ENCODE results near the gene RIC8B.

The RIC8B gene

DNA sequence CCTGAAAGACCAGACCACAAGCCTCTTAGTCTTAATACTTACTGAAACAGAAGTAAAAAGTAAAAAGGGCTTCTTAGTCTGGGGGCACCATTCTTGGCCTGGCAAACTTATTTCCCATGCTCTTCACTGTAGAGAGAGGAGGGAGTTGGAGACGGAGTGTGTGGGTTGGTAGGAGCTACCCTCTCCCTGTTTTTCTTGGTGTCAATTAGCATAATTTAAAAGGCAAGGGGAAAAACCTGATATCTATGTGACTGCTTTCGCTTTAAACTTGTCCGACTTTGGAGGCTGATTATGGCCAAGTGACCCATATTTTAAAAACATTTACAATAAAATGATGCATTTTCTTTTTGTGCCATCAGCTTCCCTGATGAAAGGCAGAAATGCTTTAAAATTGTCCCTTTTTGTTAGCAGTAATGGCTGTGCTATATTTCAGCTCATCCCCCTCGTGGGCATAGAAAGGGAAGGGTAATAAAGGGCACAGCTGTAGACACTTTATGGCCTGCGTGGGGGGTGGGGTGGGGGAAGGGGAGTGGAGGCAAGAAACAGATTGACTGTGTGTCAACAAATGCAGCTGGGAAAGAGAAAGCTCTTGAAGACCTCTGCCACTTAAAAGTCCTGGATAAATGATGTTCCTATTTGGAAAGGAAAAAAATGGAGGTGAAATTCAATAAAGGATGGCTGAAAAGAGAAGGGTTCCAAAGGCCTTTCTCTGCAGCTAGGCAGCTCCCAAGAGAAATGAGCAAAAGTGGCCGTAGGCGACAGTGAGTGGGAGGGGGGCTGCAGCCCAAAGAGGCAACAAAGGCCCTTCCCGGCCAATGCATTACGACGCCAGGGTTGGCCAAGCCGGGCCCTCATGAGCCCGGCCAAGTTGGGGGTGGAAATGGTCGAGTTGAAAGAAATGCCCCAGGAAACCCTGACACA is 123.8 kb downstream of the RIC8B start:
- no peak overlapping the region for H2AFZ ChIP-seq (ENCODE audit: low read length)
- no peaks in the 10 kb centered on the region for H3K9me3 ChIP-seq (ENCODE audit: low read length)
- H3K79me2 ChIP-seq (ENCODE audit: insufficient read depth, low read length): no peaks in the 10 kb centered on the region
- H3K9me2 ChIP-seq (ENCODE audit: low read depth, low read length): no peaks in the 10 kb centered on the region
- no peaks in the 10 kb centered on the region for H3K4me1 ChIP-seq (ENCODE audit: insufficient read depth, low read length, severe bottlenecking)
- H3K36me3 ChIP-seq (ENCODE audit: insufficient read depth, low read length): no peaks in the 10 kb centered on the region
- TF ChIP-seq, protein P1, sequence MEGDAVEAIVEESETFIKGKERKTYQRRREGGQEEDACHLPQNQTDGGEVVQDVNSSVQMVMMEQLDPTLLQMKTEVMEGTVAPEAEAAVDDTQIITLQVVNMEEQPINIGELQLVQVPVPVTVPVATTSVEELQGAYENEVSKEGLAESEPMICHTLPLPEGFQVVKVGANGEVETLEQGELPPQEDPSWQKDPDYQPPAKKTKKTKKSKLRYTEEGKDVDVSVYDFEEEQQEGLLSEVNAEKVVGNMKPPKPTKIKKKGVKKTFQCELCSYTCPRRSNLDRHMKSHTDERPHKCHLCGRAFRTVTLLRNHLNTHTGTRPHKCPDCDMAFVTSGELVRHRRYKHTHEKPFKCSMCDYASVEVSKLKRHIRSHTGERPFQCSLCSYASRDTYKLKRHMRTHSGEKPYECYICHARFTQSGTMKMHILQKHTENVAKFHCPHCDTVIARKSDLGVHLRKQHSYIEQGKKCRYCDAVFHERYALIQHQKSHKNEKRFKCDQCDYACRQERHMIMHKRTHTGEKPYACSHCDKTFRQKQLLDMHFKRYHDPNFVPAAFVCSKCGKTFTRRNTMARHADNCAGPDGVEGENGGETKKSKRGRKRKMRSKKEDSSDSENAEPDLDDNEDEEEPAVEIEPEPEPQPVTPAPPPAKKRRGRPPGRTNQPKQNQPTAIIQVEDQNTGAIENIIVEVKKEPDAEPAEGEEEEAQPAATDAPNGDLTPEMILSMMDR (IDR thresholded peaks at IDR 0.05; ENCODE audit: low read length): no peak
- TF ChIP-seq EZH2 (IDR thresholded peaks at IDR 0.05; ENCODE audit: borderline replicate concordance, low read length): no peak
- no peaks in the 10 kb centered on the region for H3F3A ChIP-seq (ENCODE audit: insufficient read depth, low read length)
- no peak overlapping the region for H3K4me2 ChIP-seq (ENCODE audit: low read length)
- H3K9ac ChIP-seq (ENCODE audit: low read length): no peak overlapping the region
- no peak overlapping the region for H3K27ac ChIP-seq (ENCODE audit: low read depth, low read length, poor library complexity, severe bottlenecking)
- H4K20me1 ChIP-seq (ENCODE audit: insufficient read depth, low read length): no peaks in the 10 kb centered on the region
- no peaks in the 10 kb centered on the region for H3K27me3 ChIP-seq (ENCODE audit: insufficient read depth, low read length)
- no peak overlapping the region for H3K4me3 ChIP-seq (ENCODE audit: low read depth, low read length, poor library complexity, severe bottlenecking)

DNA sequence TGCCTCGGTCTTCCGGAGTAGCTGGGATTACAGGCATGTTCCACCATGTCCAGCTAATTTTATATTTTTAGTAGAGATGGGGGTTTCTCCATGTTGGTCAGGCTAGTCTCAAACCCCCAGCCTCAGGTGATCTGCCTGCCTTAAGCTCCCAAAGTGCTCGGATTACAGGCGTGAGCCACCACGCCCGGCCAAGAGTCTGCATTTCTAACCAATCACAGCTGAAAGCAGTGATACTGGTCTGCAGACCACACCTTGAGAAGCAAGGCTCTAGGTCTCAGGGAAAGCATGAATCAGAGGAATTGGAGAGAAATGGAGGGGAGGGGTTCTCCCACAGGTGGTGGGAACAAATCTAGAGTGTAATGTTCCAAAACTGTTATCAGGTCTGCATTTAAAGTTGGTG is 126.1 kb downstream of the RIC8B start:
- Histone ChIP-seq H3K4me2 (ENCODE audit: low read length) (no peak overlapping the region), H3K36me3 (ENCODE audit: insufficient read depth, low read length) (no peaks in the 10 kb centered on the region), H3K79me2 (ENCODE audit: insufficient read depth, low read length) (no peaks in the 10 kb centered on the region), H3K27me3 (ENCODE audit: insufficient read depth, low read length) (no peaks in the 10 kb centered on the region), H3K9me2 (ENCODE audit: low read depth, low read length) (no peaks in the 10 kb centered on the region), H3K9me3 (ENCODE audit: low read length) (no peaks in the 10 kb centered on the region), H4K20me1 (ENCODE audit: insufficient read depth, low read length) (no peaks in the 10 kb centered on the region), H3K9ac (ENCODE audit: low read length) (no peak overlapping the region), H3K4me3 (ENCODE audit: low read depth, low read length, poor library complexity, severe bottlenecking) (no peak overlapping the region), H3K4me1 (ENCODE audit: insufficient read depth, low read length, severe bottlenecking) (no peaks in the 10 kb centered on the region), H3K27ac (ENCODE audit: low read depth, low read length, poor library complexity, severe bottlenecking) (no peak overlapping the region), H2AFZ (ENCODE audit: low read length) (no peak overlapping the region), H3F3A (ENCODE audit: insufficient read depth, low read length) (no peaks in the 10 kb centered on the region)
- TF ChIP-seq, protein P1 (IDR thresholded peaks at IDR 0.05; ENCODE audit: low read length): no peak
- no peak for TF ChIP-seq EZH2 (IDR thresholded peaks at IDR 0.05; ENCODE audit: borderline replicate concordance, low read length)

DNA sequence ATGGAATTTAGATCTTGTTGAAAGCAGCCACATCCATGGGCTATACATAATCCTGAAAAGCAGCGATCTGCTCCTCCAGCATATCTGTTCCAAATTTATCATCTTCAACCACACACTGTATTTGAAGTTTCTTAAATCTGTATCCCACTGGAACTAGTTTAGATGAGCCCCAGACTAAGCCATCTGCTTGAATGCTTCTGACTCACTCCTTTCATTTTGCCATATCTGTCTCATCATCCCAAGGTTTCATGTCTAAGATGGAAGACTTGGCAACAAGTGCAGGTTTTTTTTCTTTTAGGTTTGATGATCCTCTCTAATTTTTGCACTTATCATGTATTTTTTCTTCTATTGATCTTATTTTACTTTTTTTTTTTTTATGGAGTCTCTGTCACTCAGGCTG is 126.8 kb downstream of the RIC8B start:
- no peak for TF ChIP-seq EZH2 (IDR thresholded peaks at IDR 0.05; ENCODE audit: borderline replicate concordance, low read length)
- TF ChIP-seq, protein P1 (IDR thresholded peaks at IDR 0.05; ENCODE audit: low read length): no peak
- Histone ChIP-seq H3K27me3 (ENCODE audit: insufficient read depth, low read length) (no peaks in the 10 kb centered on the region), H3K27ac (ENCODE audit: low read depth, low read length, poor library complexity, severe bottlenecking) (no peak overlapping the region), H3K4me2 (ENCODE audit: low read length) (no peak overlapping the region), H3K4me3 (ENCODE audit: low read depth, low read length, poor library complexity, severe bottlenecking) (no peak overlapping the region), H3F3A (ENCODE audit: insufficient read depth, low read length) (no peaks in the 10 kb centered on the region), H3K9me3 (ENCODE audit: low read length) (no peaks in the 10 kb centered on the region), H3K9ac (ENCODE audit: low read length) (no peak overlapping the region), H3K4me1 (ENCODE audit: insufficient read depth, low read length, severe bottlenecking) (no peaks in the 10 kb centered on the region), H3K36me3 (ENCODE audit: insufficient read depth, low read length) (no peaks in the 10 kb centered on the region), H3K9me2 (ENCODE audit: low read depth, low read length) (no peaks in the 10 kb centered on the region), H4K20me1 (ENCODE audit: insufficient read depth, low read length) (no peaks in the 10 kb centered on the region), H2AFZ (ENCODE audit: low read length) (no peak overlapping the region), H3K79me2 (ENCODE audit: insufficient read depth, low read length) (no peaks in the 10 kb centered on the region)
